HG03095 (cell line): ENCODE results near the gene VPS37B.

Experiments
- ATAC-seq: cut with Tn5 transposase; IDR thresholded peaks from one replicate; pipeline ENCODE4 v1.9.1; 2021; ENCODE audit warnings: moderate library complexity; ENCODE audit not compliant: unreplicated experiment

The VPS37B gene

DNA sequence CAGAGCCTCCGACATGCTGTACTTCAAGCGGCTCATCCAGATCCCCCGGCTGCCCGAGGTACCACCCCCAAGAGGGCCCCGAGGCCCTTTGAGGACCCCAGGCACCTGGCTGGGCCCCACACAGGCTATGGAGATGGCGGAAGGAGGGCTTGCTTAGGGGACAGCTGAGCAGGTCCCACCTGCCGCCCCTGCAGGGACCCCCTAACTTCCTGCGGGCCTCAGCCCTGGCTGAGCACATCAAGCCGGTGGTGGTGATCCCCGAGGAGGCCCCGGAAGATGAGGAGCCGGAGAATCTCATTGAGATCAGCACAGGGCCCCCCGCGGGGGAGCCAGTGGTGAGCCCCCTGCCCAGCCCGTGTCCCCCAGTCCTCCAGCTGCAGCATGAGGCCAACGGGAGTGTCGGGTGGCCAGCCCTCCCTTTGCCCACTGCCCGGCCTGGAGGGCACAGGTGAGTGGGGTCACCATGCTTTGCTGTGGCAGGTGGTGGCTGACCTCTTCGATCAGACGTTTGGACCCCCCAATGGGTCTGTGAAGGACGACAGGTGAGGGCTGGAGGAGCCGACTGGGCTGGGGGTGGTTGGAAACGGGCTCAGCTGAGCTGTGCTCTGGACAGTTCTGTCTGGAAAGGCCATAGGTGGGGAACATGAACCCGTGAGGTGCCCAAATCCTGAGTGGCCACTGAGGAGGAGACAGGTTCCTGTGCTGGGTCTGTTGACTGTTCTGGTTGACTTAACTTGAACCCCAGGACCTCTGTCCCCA, 40.7 kb downstream of the VPS37B start:
- ATAC-seq, result no peak

DNA sequence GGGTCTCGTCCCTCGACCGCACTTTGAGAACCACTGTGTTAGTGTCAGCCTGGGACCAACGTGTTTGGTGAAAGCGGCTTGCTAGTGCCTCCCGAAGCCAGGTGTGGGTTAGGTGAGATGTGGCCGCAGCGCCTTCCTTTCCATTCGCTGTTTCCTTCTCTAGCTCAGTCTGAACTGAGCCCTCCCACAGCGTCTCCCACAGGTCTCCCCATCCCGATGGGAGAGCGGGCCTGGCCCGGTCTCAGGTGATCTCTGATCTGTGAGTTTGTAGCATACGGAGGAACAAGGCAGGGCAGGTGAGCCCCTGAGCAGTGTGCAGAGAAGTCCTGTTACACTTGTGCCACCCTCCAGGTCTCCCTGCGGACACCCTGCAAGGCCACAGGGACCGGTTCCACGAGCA, 41.4 kb downstream of the VPS37B start:
- no peak for ATAC-seq

DNA sequence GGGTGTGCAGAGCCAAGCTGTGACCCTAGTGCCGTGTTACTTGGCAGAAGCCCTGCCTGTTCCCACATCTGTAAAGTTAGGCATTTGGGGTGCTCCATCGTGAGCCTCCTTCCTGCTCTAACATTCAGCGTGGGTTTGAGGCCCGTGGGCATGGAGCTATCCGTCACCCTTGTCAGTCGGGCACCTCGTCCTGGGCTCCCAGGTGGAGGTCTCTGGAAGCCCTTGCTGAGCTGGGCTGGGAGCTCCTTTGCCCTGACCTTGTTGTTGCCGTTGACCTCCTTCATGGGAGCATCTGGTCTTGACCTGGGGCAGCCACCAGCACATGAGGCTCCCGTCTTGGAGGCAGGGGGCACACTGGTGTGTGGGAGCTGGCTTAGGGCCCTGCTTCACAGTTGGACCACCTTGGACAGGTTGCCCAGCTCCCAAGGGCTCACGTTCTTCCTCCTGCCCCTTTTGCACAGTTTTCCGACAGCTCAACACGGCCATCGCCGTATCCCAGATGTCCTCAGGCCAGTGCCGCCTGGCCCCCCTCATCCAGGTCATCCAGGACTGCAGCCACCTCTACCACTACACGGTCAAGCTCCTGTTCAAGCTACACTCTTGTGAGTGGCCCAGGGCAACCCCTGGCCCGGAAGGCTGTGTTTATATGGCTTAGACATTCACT, 42.2 kb downstream of the VPS37B start:
- no peak for ATAC-seq

DNA sequence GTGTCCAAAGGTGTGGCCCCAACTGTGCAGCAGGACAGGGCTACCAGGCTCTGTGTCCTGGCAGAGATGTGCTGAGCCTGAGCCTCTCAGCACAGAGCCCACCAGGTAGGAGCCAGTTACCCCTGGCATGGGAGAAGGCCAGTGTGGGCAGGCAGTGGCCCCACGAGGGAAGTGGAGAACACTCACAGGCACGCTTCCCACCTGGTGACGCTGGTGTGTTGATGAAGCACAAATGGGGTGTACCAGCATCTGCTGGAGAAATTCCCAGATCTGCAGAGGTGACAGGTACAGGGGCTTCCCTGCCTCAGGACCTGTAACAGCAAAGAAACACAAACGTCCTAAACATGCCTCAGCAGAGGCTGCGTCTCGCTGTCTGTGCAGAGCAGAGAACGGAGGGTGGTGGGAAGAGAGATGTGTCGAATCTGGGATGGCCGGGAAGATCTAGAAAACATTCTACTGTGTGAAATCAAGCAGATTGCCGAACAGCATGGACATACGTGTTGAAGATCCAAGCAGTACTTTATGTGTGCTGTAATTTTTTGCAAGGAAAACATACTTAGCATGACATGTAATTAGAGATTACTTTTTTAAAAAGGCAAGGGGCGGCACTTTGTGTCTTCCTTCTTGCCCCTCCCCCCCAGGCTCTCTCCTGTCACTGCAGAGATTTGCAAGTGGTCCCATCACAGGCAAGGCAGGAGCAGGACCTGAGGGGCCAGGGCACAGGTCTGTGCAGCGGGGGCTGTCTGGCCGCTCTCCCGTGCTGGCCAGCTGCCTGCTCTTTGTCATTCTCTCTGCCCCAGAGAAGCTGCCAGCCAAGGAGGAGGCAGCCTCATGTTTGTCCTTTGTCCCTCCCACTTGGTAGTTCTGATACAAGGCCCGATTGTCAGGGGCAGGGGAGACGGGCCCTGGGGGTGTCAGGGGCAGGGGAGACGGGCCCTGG, 43.3 kb downstream of the VPS37B start:
- ATAC-seq, result no peak

- no peak for ATAC-seq
Observed at GRCh38 chr12:122851820-122852219, 44.1 kb downstream of the VPS37B start.

DNA sequence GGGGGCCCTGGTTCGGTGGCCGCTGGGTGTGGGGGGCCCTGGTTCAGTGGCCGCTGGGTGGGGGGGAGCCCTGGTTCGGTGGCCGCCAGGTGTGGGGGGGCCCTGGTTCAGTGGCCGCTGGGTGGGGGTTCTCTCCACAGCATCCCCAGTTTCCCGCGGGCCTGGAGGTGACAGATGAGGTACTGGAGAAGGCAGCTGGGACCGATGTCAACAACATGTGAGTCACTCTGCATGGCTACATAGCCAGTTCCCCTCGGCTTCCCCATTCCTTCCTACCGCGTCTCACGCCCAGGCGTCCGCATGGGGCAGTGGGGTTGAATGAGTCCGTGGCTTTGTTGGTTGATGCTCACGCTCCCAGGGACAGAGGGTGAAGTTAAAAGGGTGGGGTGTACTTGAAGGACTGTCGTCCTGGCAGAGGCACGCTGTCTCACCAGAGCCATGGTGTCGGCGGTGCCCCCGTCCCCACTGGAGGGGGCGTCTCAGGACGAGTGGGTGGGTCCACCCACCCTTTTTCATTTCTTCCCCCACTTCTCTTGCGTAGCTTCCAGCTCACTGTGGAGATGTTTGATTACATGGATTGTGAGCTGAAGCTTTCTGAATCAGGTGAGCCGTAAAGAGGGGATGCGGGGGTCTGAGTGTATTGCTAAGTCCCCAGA, 45.1 kb downstream of the VPS37B start:
- ATAC-seq, result no peak

- ATAC-seq, result no peak
Observed at GRCh38 chr12:122850048-122850445, 45.9 kb downstream of the VPS37B start.

GRCh38 chr12:122849352-122850047, 46.4 kb downstream of the VPS37B start:
- ATAC-seq, result no peak

GRCh38 chr12:122848471-122849351, 47.2 kb downstream of the VPS37B start:
- ATAC-seq, result no peak

DNA sequence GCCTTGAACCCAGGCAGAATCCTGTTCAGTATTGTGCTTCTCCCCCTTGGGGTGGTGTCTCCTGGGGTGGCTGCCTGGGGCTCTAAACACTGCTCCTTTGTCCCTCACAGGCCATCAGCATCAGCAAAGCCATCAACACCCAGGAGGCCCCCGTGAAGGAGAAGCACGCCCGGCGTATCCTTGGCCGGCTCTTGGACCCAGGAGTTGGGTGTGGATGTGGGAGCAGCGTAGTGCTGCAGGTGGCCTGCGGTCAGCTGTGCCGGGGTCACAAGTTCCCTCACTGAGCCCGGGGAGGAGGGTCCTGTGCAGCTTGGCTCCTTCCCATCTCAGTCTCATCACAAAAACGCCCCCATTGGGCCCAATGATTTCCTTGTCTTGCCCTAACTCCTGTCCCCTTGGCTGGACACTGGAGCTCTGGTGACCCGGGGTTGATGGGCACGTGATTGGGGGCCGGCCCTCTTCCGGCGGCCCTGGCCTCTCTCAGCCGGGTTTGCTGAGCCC, 48.0 kb downstream of the VPS37B start:
- no peak for ATAC-seq

GRCh38 chr12:122847516-122847836, 48.4 kb downstream of the VPS37B start:
- no peak for ATAC-seq

GRCh38 chr12:122846622-122847515, 49.1 kb downstream of the VPS37B start:
- no peak for ATAC-seq

- no peak for ATAC-seq
Observed at GRCh38 chr12:122845865-122846621, 49.9 kb downstream of the VPS37B start.

DNA sequence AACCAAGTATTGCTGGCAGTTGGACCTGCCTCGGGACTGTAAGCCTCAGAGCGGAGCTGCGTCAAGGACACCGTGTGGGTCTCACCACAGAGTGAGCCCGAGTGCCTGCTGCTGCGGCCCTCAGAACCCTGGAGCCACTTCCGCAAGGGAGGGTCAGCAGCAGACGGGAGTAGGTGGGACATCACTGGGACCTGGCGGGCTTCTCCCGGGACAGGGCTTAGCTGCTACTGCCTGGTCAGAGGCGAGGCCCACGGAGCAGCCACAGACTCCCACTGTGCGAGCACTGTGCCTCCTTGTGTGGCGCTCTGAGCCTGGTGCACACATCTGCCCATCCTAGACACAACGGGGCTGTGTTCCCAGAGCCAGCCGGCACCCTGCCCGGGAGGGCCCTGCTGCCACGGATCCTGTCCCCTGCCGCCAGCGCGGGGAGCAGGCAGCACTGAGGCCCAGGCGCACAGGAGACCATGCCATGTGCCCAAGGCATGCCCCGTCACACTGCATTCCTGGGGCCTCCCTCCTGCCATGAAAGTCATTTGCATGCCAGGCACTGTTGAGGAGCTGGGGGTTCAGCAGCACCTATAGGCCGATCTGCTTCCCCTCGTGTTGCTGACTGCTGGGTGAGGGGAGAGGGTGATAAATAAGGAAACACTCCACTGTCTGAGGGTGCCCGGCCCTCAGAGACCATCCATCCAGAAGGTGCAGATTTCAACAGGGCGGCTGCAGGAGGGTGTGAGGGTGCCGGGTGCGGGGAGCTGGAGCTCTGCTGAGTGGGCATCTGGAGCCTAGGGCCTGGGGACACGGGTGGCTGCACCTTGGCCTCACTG, 50.7 kb downstream of the VPS37B start:
- ATAC-seq, result no peak

DNA sequence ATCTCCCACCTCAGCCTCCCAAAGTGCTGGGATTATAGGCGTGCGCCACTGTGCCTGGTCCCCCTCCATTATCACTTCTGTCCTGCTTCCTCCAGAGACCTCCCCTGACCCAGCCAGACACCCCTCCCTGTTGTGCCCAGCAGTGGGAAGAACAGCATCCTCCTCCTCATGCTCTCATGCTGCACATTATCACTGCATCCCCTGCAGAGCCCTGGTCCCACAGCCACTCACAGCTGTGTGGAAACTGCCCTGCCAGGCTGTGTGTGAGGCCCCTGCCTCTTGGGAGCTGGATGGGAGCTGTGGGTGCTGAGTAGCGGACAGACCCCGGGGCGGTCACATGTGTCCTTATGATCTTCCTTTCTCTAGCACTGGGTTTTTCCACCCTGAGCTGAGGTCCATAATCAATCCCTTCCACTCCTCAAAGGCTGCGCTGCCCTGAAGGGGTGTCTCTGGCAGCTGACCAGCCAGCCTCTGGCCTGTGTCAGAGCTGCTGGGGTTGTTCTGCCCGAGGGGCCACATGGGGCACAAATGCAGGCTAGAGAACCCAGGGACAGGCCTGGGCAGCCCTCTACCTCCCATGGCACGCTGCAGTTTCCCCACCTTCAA, 51.5 kb downstream of the VPS37B start:
- no peak for ATAC-seq

- no peak for ATAC-seq
Observed at GRCh38 chr12:122843455-122843854, 52.5 kb downstream of the VPS37B start.
